Nucleus accumbens (tissue), 56 donors: ENCODE measurements around the gene MRPL54.

Experiments
- DNase-seq, 56 donors: peaks; one replicate each; lab custom pipeline; 2025; lab: John Stamatoyannopoulos, UW

The MRPL54 gene

GRCh38 chr19:3782903-3783302 lies 20.4 kb downstream of the MRPL54 start:
- no peak for DNase-seq

GRCh38 chr19:3783660-3784584 lies 21.4 kb downstream of the MRPL54 start:
- no peak for DNase-seq

- DNase-seq = peak in 1 of 56 donors; percentile 41
Observed at GRCh38 chr19:3784607-3785450, 22.3 kb downstream of the MRPL54 start.

- peak in 8 of 56 donors; percentile 1 to 41 (median 18) for DNase-seq
Observed at GRCh38 chr19:3785451-3785937, 23.0 kb downstream of the MRPL54 start.

GRCh38 chr19:3785938-3786824 lies 23.7 kb downstream of the MRPL54 start, which contains the start of gene MATK:
MATK (minus strand) TSS chr19:3786381; CDS start chr19:3785135, 1,246 bp downstream.
- peak in 2 of 56 donors; percentile 3 to 31 for DNase-seq

- no peak for DNase-seq
Observed at GRCh38 chr19:3788996-3789778, 26.7 kb downstream of the MRPL54 start.

GRCh38 chr19:3790209-3790734 lies 27.8 kb downstream of the MRPL54 start:
- no peak for DNase-seq

GRCh38 chr19:3790941-3791340 lies 28.5 kb downstream of the MRPL54 start:
- no peak for DNase-seq

GRCh38 chr19:3792114-3792513 lies 29.6 kb downstream of the MRPL54 start:
- no peak for DNase-seq

GRCh38 chr19:3793799-3794198 lies 31.3 kb downstream of the MRPL54 start:
- no peak for DNase-seq

- DNase-seq = no peak
Observed at GRCh38 chr19:3796358-3796757, 33.9 kb downstream of the MRPL54 start.

GRCh38 chr19:3798137-3798536 lies 35.7 kb downstream of the MRPL54 start:
- DNase-seq = no peak

- DNase-seq = no peak
Observed at GRCh38 chr19:3800996-3801395, 38.5 kb downstream of the MRPL54 start.

- peak in 43 of 56 donors; percentile 6 to 79 (median 41) for DNase-seq
Observed at GRCh38 chr19:3801412-3802096, 39.1 kb downstream of the MRPL54 start.

GRCh38 chr19:3803114-3803888 lies 40.8 kb downstream of the MRPL54 start:
- DNase-seq = no peak

- DNase-seq = no peak
Observed at GRCh38 chr19:3803986-3804385, 41.5 kb downstream of the MRPL54 start.

- no peak for DNase-seq
Observed at GRCh38 chr19:3804429-3804828, 41.9 kb downstream of the MRPL54 start.

GRCh38 chr19:3805859-3806258 lies 43.4 kb downstream of the MRPL54 start:
- no peak for DNase-seq
